Loucy (cell line): ENCODE measurements around the gene VPS54.

Experiments used
- H2AFZ ChIP-seq: fragments of 200-600 bp; sonication (generic); 2 replicates; pipeline ENCODE4 v1.6.0; 2016; ENCODE audit warnings: antibody characterized with exemption, mild to moderate bottlenecking, low read length, moderate library complexity
- H3F3A ChIP-seq: fragments of 200-600 bp; 2 replicates; pipeline ENCODE4 v1.6.0; 2016; ENCODE audit warnings: antibody characterized with exemption, low read depth, mild to moderate bottlenecking
- H3K27me3 ChIP-seq: fragments of 200-600 bp; sonication (generic); 2 replicates; pipeline ENCODE4 v1.6.1; 2014; ENCODE audit warnings: low read length, mild to moderate bottlenecking; ENCODE audit not compliant: insufficient read depth, poor library complexity, severe bottlenecking
- H3K36me3 ChIP-seq: fragments of 200-600 bp; sonication (generic); 2 replicates; pipeline ENCODE4 v1.6.1; 2016; ENCODE audit warnings: low read length; ENCODE audit not compliant: insufficient read depth
- H3K4me1 ChIP-seq: fragments of 200-600 bp; sonication (generic); 2 replicates; pipeline ENCODE4 v1.5.1; 2014; ENCODE audit warnings: low read length, mild to moderate bottlenecking; ENCODE audit not compliant: insufficient read depth, poor library complexity, severe bottlenecking
- H3K4me2 ChIP-seq: fragments of 200-600 bp; sonication (generic); 2 replicates; pipeline ENCODE4 v1.6.0; 2014; ENCODE audit warnings: antibody characterized with exemption, low read length, low read depth, mild to moderate bottlenecking; ENCODE audit not compliant: poor library complexity, severe bottlenecking
- H3K4me3 ChIP-seq: fragments of 200-600 bp; sonication (generic); 2 replicates; pipeline ENCODE4 v1.5.1; 2014; ENCODE audit warnings: low read length, mild to moderate bottlenecking, mixed read lengths; ENCODE audit not compliant: poor library complexity, severe bottlenecking
- H3K79me2 ChIP-seq: fragments of 200-600 bp; sonication (generic); 2 replicates; pipeline ENCODE4 v1.6.1; 2014; ENCODE audit warnings: low read length; ENCODE audit not compliant: insufficient read depth
- H3K9ac ChIP-seq: fragments of 200-600 bp; sonication (generic); 2 replicates; pipeline ENCODE4 v1.6.0; 2014; ENCODE audit warnings: mild to moderate bottlenecking, low read depth, low read length, moderate library complexity; ENCODE audit not compliant: poor library complexity, severe bottlenecking
- H3K9me2 ChIP-seq: fragments of 200-600 bp; sonication (generic); replicated peaks from 2 replicates; pipeline ENCODE4 v1.6.1; 2016; ENCODE audit warnings: low read depth, low read length, mixed read lengths
- H3K9me3 ChIP-seq: fragments of 200-600 bp; sonication (generic); 2 replicates; pipeline ENCODE4 v1.6.1; 2014; ENCODE audit warnings: mild to moderate bottlenecking, antibody characterized with exemption, low read length, low read depth; ENCODE audit not compliant: insufficient read depth
- H4K20me1 ChIP-seq: fragments of 200-600 bp; sonication (generic); 2 replicates; pipeline ENCODE4 v1.6.0; 2014; ENCODE audit warnings: antibody characterized with exemption, low read length, mild to moderate bottlenecking; ENCODE audit not compliant: insufficient read depth, poor library complexity, severe bottlenecking
- CTCF ChIP-seq: fragments of 200-600 bp; sonication (generic); conservative IDR thresholded peaks from 2 replicates; pipeline ENCODE4 v1.5.1; 2014; ENCODE audit warnings: mild to moderate bottlenecking, antibody characterized with exemption, low read length
- EZH2phosphoT487 ChIP-seq: fragments of 200-600 bp; IDR thresholded peaks from 2 replicates; pipeline ENCODE4 v1.6.1; 2018; ENCODE audit warnings: antibody characterized with exemption, mild to moderate bottlenecking, moderate library complexity, borderline replicate concordance

VPS54 gene

GRCh38 chr2:64040161-64040560 is 20.9 kb upstream of the VPS54 start:
- H3K9ac ChIP-seq: no peak overlapping the region

GRCh38 chr2:64036034-64036705 is 16.9 kb upstream of the VPS54 start:
- no peak overlapping the region for H3K9ac ChIP-seq
- H4K20me1 ChIP-seq: no peaks in the 10 kb centered on the region
- H3K79me2 ChIP-seq: no peaks in the 10 kb centered on the region
- H3K27me3 ChIP-seq: no peaks in the 10 kb centered on the region
- no peak for TF ChIP-seq CTCF
- peak overlapping the region; percentile 40 for H3K4me2 ChIP-seq
- H3F3A ChIP-seq: no peaks in the 10 kb centered on the region
- peak overlapping the region; percentile 20 for H3K4me3 ChIP-seq
- H2AFZ ChIP-seq: no peak overlapping the region; the same call in 1 of the 2 replicates
- no peaks in the 10 kb centered on the region for H3K9me2 ChIP-seq
- no peaks in the 10 kb centered on the region for H3K9me3 ChIP-seq
- H3K36me3 ChIP-seq: no peaks in the 10 kb centered on the region
- H3K4me1 ChIP-seq: peaks cover 11% of the 10 kb centered on the region

More at GRCh38 chr2:64040161-64040560, 20.9 kb upstream of the VPS54 start:
- no peaks in the 10 kb centered on the region for H3K79me2 ChIP-seq
- TF ChIP-seq EZH2phosphoT487 (no peak), CTCF (no peak)
- H3F3A ChIP-seq: no peaks in the 10 kb centered on the region
- no peaks in the 10 kb centered on the region for H3K9me2 ChIP-seq
- H3K9me3 ChIP-seq: no peaks in the 10 kb centered on the region
- H3K4me1 ChIP-seq: peaks cover 11% of the 10 kb centered on the region
- no peak overlapping the region for H3K4me3 ChIP-seq
- H2AFZ ChIP-seq: 0 out of 2 replicates have a peak overlapping the region, but pooled peaks have one; percentile 47
- no peaks in the 10 kb centered on the region for H4K20me1 ChIP-seq
- H3K36me3 ChIP-seq: no peaks in the 10 kb centered on the region
- H3K4me2 ChIP-seq: no peak overlapping the region
- no peaks in the 10 kb centered on the region for H3K27me3 ChIP-seq

- Histone ChIP-seq H3K9me2 (no peaks in the 10 kb centered on the region), H3K27me3 (no peaks in the 10 kb centered on the region), H3K4me1 (peaks cover 11% of the 10 kb centered on the region), H3K4me3 (no peak overlapping the region), H3K4me2 (no peak overlapping the region), H3K9ac (no peak overlapping the region), H3K36me3 (no peaks in the 10 kb centered on the region), H2AFZ (no peak overlapping the region), H3F3A (no peaks in the 10 kb centered on the region), H3K9me3 (no peaks in the 10 kb centered on the region), H3K79me2 (no peaks in the 10 kb centered on the region), H4K20me1 (no peaks in the 10 kb centered on the region)
- TF ChIP-seq EZH2phosphoT487: no peak
- TF ChIP-seq CTCF: no peak
Observed at GRCh38 chr2:64035072-64035942, 16.1 kb upstream of the VPS54 start.
